A172 (cell line): ENCODE measurements around the gene PTPRE. TPM values are rescaled to one million over a fixed set of nuclear protein-coding genes. Genes with fewer than 3 reads are reported as not detected.
A peak's percentile ranks its signal among the peaks of the same experiment; 100 is the strongest.

Experiments used
- DNase-seq: peaks from one replicate; pipeline ENCODE4 v3.0.0-alpha.2; 2015; ENCODE audit warnings: low spot score
- total RNA-seq: library from RNA; depleted of rRNA; stranded (reverse); fragments of >200 nt; shearing (Covaris generic); gene quantifications from 2 replicates; pipeline ENCODE4 v1.2.3, GENCODE V29; 2014

The PTPRE gene
- total RNA-seq, 1 experiment from 2014 or later = 3.8 TPM

DNA sequence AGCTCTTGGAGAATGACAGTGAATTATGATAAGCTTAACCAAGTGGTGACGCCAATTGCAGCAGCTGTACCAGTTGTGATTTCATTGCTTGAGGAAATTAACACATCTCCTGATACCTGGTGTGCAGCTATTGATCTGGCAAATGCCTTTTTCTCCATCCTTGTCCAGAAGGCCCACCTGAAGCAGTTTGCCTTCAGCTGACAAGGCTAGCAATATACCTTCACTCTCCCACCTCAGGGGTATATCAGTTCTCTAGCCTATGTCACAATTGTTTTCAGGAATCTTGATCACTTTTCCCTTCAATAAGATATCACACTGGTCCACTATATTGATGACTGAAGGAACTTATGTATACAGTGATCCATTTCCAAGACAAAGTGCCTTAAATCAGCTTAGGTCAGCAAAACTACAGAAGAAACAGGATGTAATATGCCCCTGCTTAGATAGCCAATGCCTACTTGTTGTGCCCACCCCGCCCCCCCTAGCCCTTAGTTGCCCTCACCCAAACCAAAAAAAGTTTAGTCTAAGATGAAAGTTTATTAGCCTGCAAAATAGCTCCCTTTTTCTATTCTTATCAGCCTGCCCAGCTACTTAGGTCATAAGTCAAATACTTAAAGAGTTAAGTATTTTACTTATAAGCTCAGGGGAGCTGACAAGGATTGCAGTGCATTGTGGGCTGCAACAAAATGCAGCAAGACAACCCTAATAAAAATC is 45.1 kb downstream of the PTPRE start:
- DNase-seq = no peak

GRCh38 chr10:127952575-127952869 is 45.6 kb downstream of the PTPRE start:
- no peak for DNase-seq

DNA sequence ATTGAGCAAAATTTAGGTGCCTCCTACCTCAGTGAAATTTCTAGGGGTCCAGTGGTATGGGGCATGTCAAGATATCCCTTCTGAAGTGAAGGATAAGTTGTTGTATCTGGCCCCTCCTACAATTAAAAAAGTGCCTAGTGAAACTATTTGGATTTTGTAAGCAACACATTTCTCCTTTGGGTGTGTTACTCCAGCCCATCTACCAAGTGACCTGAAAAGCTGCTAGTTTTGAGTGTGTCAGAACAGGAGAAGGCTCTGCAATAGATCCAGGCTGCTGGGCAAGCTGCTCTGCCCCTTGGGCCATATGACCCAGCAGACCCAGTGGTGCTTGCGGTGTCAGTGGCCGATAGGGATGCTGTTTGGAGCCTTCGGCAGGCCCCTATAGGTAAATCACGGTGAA is 46.0 kb downstream of the PTPRE start:
- no peak for DNase-seq

DNA sequence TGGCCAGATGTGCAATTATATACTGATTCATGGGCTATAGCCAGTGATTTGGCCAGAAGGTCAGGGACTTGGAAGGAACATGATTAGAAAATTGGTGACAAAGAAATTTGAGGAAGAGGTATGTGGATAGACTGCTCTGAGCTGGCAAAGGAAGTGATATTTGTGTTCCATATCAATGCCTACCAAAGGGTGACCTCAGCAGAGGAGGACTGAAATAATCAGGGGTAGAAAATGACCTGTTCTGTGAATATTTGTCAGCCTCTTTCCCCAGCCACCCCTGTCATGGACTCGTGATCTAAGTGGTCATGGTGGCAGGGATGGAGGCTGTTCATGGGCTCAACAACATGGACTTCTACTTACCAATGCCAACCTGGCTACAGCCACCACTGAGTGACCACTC is 47.0 kb downstream of the PTPRE start:
- no peak for DNase-seq

- no peak for DNase-seq
Observed at GRCh38 chr10:127959428-127959827, 52.5 kb downstream of the PTPRE start.

DNA sequence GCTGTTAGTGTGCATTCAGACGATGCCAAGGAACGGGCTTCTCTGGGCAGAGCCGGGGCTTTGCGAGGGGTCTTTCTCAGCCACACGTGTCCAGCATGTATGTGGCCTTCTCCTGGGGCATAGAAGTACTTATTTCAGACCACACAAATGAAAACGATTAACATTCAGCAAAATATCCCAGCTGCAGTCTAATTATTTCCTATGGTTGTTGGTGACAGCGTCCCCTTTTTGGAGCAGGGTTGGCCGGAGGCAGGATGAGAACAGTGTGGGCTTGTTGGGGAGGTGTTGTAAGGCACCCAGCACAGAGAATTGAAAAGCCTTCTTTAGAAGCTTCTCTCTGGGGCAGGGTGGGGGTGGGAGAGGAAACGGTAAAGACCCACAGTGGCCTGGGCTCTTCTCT is 54.2 kb downstream of the PTPRE start:
- DNase-seq = no peak

DNA sequence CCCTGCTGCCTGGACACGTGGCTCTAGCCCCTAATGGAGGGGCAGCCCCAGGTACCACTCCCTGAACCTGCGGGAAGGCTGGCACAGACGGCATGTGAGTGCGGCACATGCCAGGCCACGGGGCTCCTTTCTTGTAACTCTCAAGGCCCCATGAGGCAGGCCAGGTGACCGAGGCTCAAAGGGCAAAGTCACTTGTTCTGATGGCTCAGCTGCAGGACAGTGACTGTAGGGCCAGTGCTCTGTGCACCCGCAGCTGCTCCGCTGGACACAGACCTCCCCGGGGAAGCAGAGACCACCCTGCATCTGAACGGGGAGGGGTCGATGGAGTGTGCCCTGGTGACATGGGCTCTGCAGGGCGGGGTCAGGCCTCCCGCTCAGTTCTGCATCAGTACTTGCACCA is 55.3 kb downstream of the PTPRE start:
- DNase-seq = no peak

- DNase-seq = no peak
Observed at GRCh38 chr10:127963136-127963535, 56.2 kb downstream of the PTPRE start.

DNA sequence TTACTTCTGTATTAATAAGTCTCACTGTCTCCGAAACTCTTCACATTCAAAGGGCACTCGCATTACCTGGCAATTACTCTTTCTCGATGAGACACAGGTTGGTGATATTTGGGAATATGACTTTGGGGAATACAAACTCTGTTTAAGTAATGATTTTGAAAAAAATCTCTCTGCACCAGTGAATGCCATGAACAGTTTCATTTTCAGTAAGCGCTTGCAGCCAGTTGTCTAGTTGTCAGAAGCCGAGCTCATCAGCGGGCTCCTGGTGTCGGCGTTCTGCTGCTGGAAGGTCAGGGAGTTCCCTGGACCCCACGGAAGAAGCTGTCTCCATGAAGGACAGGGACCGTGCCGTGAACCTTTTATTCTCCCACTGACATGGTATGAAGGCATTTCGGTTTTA is 57.7 kb downstream of the PTPRE start:
- no peak for DNase-seq

GRCh38 chr10:127966875-127967274 is 60.0 kb downstream of the PTPRE start:
- DNase-seq = no peak

- no peak for DNase-seq
Observed at GRCh38 chr10:127968027-127968441, 61.1 kb downstream of the PTPRE start.

- no peak for DNase-seq
Observed at GRCh38 chr10:127968659-127969058, 61.8 kb downstream of the PTPRE start.

DNA sequence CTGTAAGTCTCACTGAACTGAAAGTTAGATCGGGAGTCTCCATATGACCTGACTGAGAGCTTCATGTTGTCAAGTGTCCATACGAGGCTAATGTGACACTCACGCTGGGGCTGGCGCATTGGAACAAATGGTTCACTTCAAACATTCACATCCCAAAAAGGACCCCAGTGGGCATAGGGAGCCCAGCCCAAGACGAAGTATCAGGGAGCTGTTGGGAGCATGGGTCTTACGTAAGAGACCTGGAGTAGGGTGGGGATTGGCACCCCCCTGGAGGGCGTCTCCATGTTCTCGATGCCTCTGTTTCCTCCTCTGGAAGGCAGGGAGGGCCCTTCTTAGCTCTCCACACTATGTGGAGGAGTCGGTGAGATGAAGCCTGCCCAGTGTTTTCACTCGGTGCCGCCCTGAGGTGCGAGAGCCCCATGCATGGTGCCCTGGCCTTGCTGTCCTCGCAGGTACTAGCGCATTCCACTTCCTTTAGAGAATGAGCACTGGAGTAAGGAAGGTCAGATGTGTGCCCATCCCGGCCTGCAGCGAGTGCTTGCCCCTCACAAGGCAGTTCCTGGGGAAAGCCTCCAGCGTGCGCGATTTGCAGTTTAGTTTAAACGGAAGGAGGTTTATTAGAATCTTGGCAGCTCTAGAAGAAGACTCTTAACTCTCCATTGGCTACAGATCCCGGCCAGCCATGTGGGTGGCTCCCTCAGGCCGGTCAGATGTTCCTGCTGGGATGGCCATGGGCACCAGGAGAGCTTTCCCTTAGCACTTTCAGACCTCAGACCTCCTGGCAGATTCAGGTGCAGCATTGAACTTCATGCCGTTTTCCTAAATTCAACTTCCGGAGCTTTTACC is 64.4 kb downstream of the PTPRE start:
- no peak for DNase-seq

GRCh38 chr10:127971963-127972615 is 65.2 kb downstream of the PTPRE start:
- no peak for DNase-seq

DNA sequence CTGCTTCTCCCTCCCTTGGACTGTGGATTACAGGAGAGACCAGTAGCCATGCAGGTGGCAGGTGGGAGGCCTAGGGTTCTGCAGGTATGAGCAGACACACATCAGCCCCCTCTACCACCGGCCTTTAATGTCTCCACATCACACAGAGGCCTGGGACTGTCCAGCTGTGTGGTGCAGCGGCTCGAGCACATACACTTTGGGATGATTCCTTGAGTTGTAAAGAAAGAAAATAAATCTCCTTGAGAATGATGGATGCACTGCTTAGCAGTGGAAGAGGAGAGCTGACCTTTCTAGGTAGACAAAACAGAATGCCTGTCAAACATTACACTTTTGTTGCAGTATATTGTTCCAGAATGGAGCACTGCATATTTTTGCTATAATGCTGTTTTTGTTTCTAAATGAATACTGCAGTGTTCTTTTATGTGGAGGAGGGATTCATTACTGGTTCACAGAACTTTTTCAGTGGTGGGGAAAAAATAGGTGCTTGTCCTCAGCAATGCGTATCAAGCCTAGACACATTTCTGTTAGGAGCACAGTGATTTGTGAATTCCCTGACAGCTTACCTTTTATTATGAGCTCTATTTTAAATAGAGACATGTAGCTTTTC is 66.0 kb downstream of the PTPRE start:
- DNase-seq = no peak

- DNase-seq = no peak
Observed at GRCh38 chr10:127973791-127974311, 66.9 kb downstream of the PTPRE start.

GRCh38 chr10:127974911-127975310 is 68.0 kb downstream of the PTPRE start:
- DNase-seq = no peak

GRCh38 chr10:127976286-127976685 is 69.4 kb downstream of the PTPRE start:
- no peak for DNase-seq

DNA sequence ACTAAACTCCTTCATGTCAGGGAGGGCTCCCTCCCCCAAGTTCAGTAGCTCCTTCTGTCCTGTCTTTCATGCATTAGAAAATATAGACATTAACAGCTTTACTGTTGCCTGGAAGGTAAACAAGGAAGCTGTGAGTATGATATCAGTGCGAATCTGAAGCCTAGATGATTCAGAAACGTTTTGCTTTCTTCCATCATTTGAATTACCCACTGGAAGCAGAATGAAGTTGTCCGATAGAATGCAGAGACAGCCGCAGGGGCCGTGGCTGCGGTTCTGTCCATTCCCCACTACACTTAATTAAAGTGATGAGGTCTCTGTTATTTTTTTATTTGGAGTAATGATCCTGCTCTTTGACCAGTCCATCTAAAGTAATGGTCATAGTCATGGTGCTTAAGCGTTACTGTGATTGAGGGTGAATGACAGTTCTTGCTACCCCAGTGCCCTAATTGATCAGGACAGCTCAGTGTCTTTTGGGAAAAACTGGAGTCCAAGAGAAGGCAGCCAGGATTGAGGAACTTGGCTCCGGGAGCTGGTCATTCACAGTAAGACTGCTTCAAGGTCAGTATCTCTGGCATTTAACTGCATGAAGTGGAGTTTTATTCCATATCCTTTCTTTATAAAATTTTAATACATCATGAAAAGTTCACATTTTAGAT is 69.9 kb downstream of the PTPRE start:
- DNase-seq = peak; percentile 27

DNA sequence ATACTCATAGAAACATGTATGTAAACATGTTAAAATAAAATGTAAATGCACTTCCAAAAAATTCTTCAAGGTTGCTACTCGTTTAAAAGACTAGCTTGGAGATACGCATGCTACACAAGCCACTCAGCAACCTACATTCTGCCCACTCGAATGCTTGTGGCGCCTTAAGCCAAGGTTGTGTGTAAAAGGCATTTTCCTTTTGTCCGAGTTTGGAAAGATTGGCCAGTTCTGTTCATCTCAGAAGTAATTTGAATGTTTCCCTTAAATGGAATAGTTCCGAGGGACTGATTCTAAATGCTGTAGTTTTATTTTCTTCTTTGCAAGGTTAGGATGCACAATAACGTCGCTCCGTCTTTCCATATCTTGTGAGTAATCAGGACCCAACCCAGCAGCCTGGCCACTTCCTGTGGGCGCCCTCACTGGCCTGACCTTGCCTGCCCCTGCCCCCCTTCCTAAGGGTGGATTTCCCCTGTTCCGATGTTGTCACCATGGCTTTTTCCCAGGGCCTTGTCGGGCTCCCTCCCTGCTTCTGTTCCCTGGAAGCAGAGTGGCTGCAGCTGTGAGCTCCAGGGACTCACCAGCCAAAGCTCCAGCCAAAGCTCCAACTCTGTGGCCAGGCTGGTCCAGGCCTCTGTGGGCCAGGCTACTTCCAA is 70.6 kb downstream of the PTPRE start:
- peak; percentile 88 for DNase-seq

GRCh38 chr10:127978481-127978880 is 71.6 kb downstream of the PTPRE start:
- no peak for DNase-seq
